Measurements from ENCODE around the gene CHCHD1.

- TF ChIP-seq CTCF (conservative IDR thresholded peaks at IDR 0.05) (no peak), EZH2 (IDR thresholded peaks at IDR 0.05; ENCODE audit: low read depth) (no peak)
These were observed 1.5 kb upstream of the CHCHD1 start for GRCh38 chr10:73780301-73780700.
